Measurements from ENCODE around the gene COA3. TPM values are rescaled to one million over a fixed set of nuclear protein-coding genes. Genes with fewer than 3 reads are reported as not detected.

Gene COA3
- total RNA-seq, 4 donors from 2014 or later = 46.4 to 94.4 (median 80.3) TPM

- intact Hi-C loops (cut with DNase I) = no loop called here
- Histone ChIP-seq H3K4me3 (replicated peaks in 1 of 3) (no peak overlapping the region), H3K36me3 (no peaks in the 10 kb centered on the region), H3K9me3 (no peaks in the 10 kb centered on the region), H3K27me3 (no peaks in the 10 kb centered on the region), H3K27ac (no peak overlapping the region), H3K4me1 (peaks cover 8 to 16% of the 10 kb centered on the region in 2 donors)
- WGBS, 2 donors = 91 to 94% methylated on average over 10 of the region's 10 CpGs
- TF ChIP-seq POLR2A (IDR thresholded peaks at IDR 0.05) = no peak
- TF ChIP-seq, protein P1, sequence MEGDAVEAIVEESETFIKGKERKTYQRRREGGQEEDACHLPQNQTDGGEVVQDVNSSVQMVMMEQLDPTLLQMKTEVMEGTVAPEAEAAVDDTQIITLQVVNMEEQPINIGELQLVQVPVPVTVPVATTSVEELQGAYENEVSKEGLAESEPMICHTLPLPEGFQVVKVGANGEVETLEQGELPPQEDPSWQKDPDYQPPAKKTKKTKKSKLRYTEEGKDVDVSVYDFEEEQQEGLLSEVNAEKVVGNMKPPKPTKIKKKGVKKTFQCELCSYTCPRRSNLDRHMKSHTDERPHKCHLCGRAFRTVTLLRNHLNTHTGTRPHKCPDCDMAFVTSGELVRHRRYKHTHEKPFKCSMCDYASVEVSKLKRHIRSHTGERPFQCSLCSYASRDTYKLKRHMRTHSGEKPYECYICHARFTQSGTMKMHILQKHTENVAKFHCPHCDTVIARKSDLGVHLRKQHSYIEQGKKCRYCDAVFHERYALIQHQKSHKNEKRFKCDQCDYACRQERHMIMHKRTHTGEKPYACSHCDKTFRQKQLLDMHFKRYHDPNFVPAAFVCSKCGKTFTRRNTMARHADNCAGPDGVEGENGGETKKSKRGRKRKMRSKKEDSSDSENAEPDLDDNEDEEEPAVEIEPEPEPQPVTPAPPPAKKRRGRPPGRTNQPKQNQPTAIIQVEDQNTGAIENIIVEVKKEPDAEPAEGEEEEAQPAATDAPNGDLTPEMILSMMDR (IDR thresholded peaks at IDR 0.05) = no peak
- no peak for DNase-seq
Observed at GRCh38 chr17:42795465-42795864, 3.0 kb downstream of the COA3 start.

- Histone ChIP-seq H3K27ac (no peak overlapping the region), H3K4me3 (replicated peaks in 1 of 3) (no peak overlapping the region), H3K4me1 (peaks cover 8 to 16% of the 10 kb centered on the region in 2 donors), H3K27me3 (no peaks in the 10 kb centered on the region), H3K36me3 (no peaks in the 10 kb centered on the region), H3K9me3 (no peaks in the 10 kb centered on the region)
- WGBS, 2 donors = 65 to 67% methylated on average over 4 of the region's 4 CpGs
- TF ChIP-seq, protein P1 (IDR thresholded peaks at IDR 0.05) = no peak
- no peak for TF ChIP-seq POLR2A (IDR thresholded peaks at IDR 0.05)
- intact Hi-C loops (cut with DNase I) = no loop called here
- no peak for DNase-seq
Observed at GRCh38 chr17:42795061-42795460, 3.4 kb downstream of the COA3 start.

DNA sequence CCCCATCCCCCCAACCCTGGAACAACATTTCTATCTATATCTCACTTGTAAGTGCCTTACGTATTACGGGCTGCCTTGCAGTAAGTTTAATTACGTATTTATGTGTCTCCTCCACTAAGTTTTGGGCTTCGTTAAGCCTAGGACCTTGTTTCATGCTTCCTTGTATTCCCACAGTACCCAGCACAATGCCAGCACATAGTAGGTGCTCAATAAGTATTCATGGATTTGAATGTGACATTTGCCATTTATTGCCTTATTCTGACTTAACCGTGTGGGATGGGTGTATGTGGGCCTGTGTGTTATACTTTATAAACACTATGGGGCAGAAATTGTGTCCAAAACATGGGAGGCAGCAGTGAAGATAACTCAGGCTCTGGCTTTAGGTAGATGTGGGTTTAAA lies 6.0 kb downstream of the COA3 start:
- Histone ChIP-seq H3K4me3 (replicated peaks in 1 of 3) (no peak overlapping the region), H3K27ac (no peak overlapping the region), H3K27me3 (no peaks in the 10 kb centered on the region), H3K36me3 (no peaks in the 10 kb centered on the region), H3K9me3 (no peaks in the 10 kb centered on the region), H3K4me1 (peaks cover 2 to 6% of the 10 kb centered on the region in 2 donors)
- WGBS, 2 donors = 73 to 76% methylated on average over 5 of the region's 5 CpGs
- intact Hi-C loops (cut with DNase I) = no loop called here
- no peak for TF ChIP-seq POLR2A (IDR thresholded peaks at IDR 0.05)
- TF ChIP-seq, protein P1 (IDR thresholded peaks at IDR 0.05) = no peak
- DNase-seq = no peak

DNA sequence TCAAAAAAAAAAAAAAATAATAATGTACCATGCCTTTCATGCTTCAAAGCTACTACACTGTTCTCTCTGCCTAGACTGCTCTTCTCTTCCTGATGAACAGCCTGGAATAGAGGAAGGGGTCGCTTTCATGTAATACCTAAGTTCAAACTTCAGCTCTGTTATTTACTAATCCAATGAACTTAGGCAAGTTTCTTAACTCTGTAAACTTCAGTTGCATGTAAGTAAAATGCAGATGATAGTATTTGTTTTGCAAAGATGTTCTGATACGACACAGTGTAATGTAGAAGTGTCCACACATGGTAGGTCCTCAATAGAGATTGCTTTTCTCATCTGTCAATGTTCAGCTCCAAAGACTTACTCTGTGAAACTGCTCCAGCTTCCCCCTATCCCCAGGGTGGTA lies 6.6 kb downstream of the COA3 start:
- intact Hi-C loops (cut with DNase I) = no loop called here
- WGBS, 2 donors = 80 to 81% methylated on average over 2 of the region's 2 CpGs
- TF ChIP-seq, protein P1 (IDR thresholded peaks at IDR 0.05) = no peak
- no peak for TF ChIP-seq POLR2A (IDR thresholded peaks at IDR 0.05)

GRCh38 chr17:42787266-42787665 lies 11.2 kb downstream of the COA3 start:
- intact Hi-C loops (cut with DNase I) = no loop called here
- 73 to 86% methylated on average over 9 to 11 of the region's 11 CpGs for WGBS, 2 donors
- peaks cover 0 to 23% of the 10 kb centered on the region in 2 donors for H3K4me1 ChIP-seq
- DNase-seq = no peak
- H3K27me3 ChIP-seq = peaks cover 5% of the 10 kb centered on the region
- no peaks in the 10 kb centered on the region for H3K36me3 ChIP-seq
- H3K27ac ChIP-seq = no peak overlapping the region
- TF ChIP-seq POLR2A (IDR thresholded peaks at IDR 0.05) = no peak
- TF ChIP-seq, protein P1 (IDR thresholded peaks at IDR 0.05) = no peak
- H3K9me3 ChIP-seq = no peaks in the 10 kb centered on the region
- H3K4me3 ChIP-seq (replicated peaks in 1 of 3) = no peak overlapping the region

More for the DNA sequence above, 6.6 kb downstream of the COA3 start:
- Histone ChIP-seq H3K27me3 (no peaks in the 10 kb centered on the region), H3K9me3 (no peaks in the 10 kb centered on the region), H3K4me3 (replicated peaks in 1 of 3) (no peak overlapping the region), H3K27ac (no peak overlapping the region), H3K36me3 (no peaks in the 10 kb centered on the region), H3K4me1 (no peaks in the 10 kb centered on the region)
- DNase-seq = no peak
